ENCODE data around the gene KCNF1.

DNA sequence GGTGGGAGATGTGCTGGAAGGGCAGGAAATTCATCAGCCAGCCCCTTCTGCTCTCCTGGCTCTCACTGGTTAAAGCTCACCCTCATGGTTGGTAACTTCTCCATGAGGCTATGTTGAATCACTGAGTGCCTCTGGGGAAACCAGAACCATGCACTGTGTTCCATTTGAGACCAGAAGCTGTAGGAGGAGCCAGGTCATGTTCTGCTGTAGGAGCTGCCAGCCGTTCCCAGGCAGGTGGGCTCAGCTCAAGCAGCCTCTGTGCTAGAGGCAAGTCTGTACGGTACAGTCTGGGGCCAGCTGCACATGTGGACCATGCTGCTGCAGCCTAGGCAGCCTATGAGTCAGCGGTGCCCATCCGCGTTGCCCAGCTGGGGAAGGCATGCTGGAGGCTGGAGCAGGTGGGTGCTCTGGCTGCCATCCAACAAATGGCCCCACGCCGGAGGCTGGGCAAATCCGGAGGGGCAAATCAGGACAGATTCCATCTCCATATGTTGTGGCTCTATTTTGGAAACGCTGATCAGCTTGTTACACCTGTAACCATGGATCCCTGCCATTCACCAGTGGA, 22.0 kb upstream of the KCNF1 start:
- TF ChIP-seq POLR2A (IDR thresholded peaks at IDR 0.05) = no peak
- TF ChIP-seq, protein P1, sequence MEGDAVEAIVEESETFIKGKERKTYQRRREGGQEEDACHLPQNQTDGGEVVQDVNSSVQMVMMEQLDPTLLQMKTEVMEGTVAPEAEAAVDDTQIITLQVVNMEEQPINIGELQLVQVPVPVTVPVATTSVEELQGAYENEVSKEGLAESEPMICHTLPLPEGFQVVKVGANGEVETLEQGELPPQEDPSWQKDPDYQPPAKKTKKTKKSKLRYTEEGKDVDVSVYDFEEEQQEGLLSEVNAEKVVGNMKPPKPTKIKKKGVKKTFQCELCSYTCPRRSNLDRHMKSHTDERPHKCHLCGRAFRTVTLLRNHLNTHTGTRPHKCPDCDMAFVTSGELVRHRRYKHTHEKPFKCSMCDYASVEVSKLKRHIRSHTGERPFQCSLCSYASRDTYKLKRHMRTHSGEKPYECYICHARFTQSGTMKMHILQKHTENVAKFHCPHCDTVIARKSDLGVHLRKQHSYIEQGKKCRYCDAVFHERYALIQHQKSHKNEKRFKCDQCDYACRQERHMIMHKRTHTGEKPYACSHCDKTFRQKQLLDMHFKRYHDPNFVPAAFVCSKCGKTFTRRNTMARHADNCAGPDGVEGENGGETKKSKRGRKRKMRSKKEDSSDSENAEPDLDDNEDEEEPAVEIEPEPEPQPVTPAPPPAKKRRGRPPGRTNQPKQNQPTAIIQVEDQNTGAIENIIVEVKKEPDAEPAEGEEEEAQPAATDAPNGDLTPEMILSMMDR (IDR thresholded peaks at IDR 0.05) = no peak

Data from tibial nerve (tissue), 3 donors.